Fibroblast of pulmonary artery (primary cell): ENCODE measurements around the gene ASB3.
"Not testable (repeated sequence)": the region's sequence is repeated elsewhere in the genome, so short reads cannot be mapped to it uniquely, and the experiment has no call there.

Experiments
- DNase-seq: peaks from one replicate; pipeline ENCODE4 v3.0.0-alpha.2; 2010; ENCODE audit warnings: low read depth
- H3K4me3 ChIP-seq: replicated peaks from 2 replicates; pipeline ENCODE4 v1.5.1; 2011; ENCODE audit warnings: low read depth, mild to moderate bottlenecking, control low read depth, low read length, moderate library complexity
- TF ChIP-seq, protein P1 (sequence below): IDR thresholded peaks from 2 replicates; pipeline ENCODE4 v1.5.1; 2011; ENCODE audit warnings: mild to moderate bottlenecking, control low read depth, low read length, inconsistent platforms; ENCODE audit errors: missing control alignments

The ASB3 gene

DNA sequence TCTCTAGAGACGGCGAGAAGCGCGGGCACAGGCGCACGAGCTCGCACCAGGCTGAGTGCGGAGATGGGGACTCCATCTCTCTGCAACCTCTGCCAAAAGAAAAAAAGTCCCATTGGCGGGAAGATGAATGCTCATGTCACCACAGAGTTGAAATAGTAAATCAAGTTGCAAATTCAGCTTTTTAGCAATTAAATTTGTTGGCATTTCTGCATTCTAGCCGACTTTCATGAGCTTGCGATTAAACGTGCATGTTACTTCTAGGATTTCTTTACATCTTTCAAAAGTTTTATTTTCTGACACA is 18.6 kb downstream of the ASB3 start:
- TF ChIP-seq, protein P1, sequence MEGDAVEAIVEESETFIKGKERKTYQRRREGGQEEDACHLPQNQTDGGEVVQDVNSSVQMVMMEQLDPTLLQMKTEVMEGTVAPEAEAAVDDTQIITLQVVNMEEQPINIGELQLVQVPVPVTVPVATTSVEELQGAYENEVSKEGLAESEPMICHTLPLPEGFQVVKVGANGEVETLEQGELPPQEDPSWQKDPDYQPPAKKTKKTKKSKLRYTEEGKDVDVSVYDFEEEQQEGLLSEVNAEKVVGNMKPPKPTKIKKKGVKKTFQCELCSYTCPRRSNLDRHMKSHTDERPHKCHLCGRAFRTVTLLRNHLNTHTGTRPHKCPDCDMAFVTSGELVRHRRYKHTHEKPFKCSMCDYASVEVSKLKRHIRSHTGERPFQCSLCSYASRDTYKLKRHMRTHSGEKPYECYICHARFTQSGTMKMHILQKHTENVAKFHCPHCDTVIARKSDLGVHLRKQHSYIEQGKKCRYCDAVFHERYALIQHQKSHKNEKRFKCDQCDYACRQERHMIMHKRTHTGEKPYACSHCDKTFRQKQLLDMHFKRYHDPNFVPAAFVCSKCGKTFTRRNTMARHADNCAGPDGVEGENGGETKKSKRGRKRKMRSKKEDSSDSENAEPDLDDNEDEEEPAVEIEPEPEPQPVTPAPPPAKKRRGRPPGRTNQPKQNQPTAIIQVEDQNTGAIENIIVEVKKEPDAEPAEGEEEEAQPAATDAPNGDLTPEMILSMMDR, result no peak
- H3K4me3 ChIP-seq, result peak overlapping the region; percentile 86
- DNase-seq, result no peak

DNA sequence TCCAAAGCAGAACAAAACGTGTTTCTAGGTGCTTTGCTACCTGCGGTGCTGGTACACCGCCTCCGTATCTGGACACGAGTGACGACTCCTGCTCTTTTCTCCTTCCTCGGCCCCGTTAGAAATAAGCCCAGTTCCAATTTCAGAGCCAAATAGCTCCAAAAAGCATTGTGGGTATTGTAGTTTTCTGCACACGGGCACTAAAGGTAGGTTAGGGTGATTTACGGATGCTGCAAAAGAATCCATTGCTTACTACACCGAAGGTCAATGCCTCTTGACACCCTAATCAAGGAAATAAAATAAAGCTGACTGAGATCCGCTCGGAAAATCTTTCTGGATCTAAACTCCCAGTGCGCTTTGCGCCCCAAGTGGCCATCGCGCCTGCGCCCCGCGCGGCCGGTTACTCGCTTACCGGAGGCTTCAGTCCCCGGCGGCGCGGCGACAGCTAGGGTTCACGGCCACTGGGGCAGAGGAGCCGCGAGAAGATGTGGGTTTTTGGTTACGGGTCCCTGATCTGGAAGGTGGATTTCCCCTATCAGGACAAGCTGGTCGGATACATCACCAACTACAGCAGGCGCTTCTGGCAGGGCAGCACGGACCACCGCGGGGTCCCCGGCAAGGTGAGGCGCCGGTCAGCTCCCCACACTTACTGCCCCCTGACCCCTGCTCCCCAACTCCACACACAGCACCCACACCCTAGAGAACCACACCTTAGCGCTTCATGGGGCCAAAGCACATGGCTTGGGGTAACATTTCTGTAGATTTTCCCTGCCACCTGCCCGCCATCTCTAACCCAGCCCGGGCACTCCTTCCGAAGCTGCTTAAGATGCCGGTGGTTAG is 19.1 kb downstream of the ASB3 start, which contains the start of gene CHAC2:
CHAC2 (plus strand) TSS at position 400 of the 837 bp plus-strand sequence; CDS start at position 483, 83 bp downstream.
- TF ChIP-seq, protein P1, result peak; percentile 41
- DNase-seq, result peak; percentile 79
- H3K4me3 ChIP-seq, result peak within 1 kb of the TSS; percentile 86

DNA sequence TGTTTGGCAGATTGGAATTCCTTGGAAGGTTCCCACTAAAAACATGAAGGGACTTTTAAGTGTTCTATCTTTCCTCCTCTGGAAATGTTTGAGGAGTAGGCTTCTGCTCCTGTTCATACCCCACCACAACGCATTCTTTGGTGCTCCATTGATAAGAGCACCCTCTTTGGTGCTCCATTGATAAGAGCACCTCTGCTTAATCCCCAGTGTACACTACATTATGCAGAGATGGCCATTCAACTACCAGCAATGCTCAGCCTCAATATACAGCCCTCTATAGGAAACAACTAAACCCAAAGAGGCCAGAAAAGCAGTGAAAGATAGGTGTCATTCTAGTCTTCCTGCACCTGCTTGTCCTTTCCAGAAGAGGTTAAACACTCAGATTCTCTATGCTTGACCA is 21.0 kb downstream of the ASB3 start:
- no peak for DNase-seq
- TF ChIP-seq, protein P1, result no peak
- H3K4me3 ChIP-seq, result no peak overlapping the region

DNA sequence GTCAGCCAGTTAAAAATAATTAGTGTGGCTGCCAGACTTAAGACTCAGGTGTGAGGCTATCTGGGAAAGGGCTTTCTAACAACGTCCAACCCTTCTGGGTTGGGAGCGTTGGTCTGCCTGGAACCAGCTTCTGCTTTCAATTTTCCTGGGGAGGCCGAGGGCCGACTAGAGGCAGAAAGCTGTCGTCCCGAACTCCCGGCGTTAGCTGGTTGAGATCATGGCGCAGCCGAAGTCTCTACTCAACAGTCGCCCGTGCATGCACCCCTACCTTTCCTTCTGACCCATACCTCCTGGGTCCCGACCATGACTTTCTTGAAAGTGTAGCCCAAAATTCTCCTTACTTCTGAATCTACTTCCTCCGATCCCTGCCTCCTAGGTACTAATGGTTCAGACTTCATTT is 29.5 kb downstream of the ASB3 start:
- DNase-seq, H3K4me3 ChIP-seq: not testable (repeated sequence)

DNA sequence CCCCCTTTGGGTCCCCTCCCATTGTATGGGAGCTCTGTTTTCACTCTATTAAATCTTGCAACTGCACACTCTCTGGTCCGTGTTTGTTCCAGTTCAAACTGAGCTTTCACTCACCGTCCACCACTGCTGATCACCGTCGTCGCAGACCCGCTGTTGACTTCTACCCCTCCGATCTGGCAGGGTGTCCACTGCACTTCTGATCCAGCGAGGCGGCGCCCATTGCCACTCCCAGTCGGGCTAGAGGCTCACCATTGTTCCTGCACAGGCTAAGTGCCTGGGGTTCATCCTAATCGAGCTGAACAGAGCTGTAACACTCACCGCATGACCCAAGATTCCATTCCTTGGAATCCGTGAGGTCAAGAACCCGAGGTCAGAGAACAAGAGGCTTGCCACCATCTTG is 30.1 kb downstream of the ASB3 start:
- H3K4me3 ChIP-seq, result no peak overlapping the region
- DNase-seq, result no peak
- TF ChIP-seq, protein P1, result no peak

DNA sequence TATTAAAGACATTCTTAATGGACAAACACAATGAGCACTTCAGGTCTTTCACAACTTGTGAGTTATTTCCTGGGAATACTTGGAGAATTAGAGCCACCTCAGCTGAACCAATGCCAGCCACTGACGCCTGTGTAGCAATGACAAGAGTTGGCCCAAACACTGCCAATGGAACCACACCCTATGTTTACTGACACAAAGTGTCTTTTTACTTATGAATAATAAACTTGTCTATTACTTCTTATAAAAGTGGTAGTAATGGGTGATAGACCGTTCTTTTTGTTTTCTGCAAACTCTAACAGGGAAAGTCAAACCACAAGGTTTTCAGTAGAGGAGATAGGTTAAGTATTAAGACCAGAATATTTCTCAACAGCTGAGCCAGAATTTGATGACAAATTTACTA is 31.6 kb downstream of the ASB3 start:
- peak; percentile 76 for DNase-seq
- TF ChIP-seq, protein P1, result no peak

DNA sequence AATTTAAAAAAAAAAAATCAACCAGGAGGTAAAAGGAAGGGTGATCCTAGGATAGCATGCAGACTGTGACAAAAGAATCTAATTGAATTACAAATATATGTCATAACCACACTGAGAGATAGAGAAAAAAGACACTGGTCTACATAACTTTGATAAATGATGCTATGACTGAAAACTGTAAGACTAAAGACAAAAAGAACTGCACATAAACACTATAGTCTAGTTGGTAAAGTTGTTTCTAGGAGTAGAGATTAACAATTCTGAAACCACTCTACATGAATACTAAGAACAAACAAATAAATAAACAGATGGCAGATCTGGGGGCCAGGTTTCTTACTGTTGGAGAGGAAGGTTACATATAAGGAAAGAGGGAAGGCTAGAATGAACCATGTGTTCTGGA is 33.7 kb downstream of the ASB3 start:
- TF ChIP-seq, protein P1, result no peak

More for the DNA sequence above, 31.6 kb downstream of the ASB3 start:
- no peak overlapping the region for H3K4me3 ChIP-seq

More for the DNA sequence above, 33.7 kb downstream of the ASB3 start:
- no peak for DNase-seq
- H3K4me3 ChIP-seq, result no peak overlapping the region
